ENCODE results near the gene ULK4. TPM values are rescaled to one million over a fixed set of nuclear protein-coding genes. Genes with fewer than 3 reads are reported as not detected.

ULK4 gene
- total and polyA plus RNA-seq, 9 of the 15 experiments (the other 6 are each of a cell fraction or from before 2014, with no cell fraction given) = 3.0 to 5.9 (median 3.5) TPM

DNA sequence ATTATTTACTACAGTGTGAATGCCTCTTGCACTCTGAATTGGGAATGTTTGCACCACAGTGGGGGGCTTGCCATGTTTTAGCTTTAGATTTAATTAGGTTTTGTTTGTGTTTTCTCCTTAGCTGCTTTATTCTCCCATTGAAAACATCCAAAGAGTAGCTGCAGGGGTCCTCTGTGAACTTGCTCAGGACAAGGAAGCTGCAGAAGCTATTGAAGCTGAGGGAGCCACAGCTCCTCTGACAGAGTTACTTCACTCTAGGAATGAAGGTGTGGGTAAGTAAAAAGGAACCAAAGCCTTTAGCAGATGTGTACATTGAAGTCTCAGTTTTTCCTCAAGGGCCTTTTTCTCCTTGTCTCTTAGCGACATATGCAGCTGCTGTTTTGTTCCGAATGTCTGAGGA is 725.7 kb downstream of the ULK4 start (continued):
- TF ChIP-seq, protein P1, sequence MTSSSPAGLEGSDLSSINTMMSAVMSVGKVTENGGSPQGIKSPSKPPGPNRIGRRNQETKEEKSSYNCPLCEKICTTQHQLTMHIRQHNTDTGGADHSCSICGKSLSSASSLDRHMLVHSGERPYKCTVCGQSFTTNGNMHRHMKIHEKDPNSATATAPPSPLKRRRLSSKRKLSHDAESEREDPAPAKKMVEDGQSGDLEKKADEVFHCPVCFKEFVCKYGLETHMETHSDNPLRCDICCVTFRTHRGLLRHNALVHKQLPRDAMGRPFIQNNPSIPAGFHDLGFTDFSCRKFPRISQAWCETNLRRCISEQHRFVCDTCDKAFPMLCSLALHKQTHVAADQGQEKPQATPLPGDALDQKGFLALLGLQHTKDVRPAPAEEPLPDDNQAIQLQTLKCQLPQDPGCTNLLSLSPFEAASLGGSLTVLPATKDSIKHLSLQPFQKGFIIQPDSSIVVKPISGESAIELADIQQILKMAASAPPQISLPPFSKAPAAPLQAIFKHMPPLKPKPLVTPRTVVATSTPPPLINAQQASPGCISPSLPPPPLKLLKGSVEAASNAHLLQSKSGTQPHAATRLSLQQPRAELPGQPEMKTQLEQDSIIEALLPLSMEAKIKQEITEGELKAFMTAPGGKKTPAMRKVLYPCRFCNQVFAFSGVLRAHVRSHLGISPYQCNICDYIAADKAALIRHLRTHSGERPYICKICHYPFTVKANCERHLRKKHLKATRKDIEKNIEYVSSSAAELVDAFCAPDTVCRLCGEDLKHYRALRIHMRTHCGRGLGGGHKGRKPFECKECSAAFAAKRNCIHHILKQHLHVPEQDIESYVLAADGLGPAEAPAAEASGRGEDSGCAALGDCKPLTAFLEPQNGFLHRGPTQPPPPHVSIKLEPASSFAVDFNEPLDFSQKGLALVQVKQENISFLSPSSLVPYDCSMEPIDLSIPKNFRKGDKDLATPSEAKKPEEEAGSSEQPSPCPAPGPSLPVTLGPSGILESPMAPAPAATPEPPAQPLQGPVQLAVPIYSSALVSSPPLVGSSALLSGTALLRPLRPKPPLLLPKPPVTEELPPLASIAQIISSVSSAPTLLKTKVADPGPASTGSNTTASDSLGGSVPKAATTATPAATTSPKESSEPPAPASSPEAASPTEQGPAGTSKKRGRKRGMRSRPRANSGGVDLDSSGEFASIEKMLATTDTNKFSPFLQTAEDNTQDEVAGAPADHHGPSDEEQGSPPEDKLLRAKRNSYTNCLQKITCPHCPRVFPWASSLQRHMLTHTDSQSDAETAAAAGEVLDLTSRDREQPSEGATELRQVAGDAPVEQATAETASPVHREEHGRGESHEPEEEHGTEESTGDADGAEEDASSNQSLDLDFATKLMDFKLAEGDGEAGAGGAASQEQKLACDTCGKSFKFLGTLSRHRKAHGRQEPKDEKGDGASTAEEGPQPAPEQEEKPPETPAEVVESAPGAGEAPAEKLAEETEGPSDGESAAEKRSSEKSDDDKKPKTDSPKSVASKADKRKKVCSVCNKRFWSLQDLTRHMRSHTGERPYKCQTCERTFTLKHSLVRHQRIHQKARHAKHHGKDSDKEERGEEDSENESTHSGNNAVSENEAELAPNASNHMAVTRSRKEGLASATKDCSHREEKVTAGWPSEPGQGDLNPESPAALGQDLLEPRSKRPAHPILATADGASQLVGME (CRISPR knock-in tag; IDR thresholded peaks at IDR 0.05) = no peak
- TF ChIP-seq SP2 (IDR thresholded peaks at IDR 0.05; ENCODE audit: extremely low read depth, low read depth, low read length, poor library complexity, severe bottlenecking) = no peak
- TF ChIP-seq, protein P2, sequence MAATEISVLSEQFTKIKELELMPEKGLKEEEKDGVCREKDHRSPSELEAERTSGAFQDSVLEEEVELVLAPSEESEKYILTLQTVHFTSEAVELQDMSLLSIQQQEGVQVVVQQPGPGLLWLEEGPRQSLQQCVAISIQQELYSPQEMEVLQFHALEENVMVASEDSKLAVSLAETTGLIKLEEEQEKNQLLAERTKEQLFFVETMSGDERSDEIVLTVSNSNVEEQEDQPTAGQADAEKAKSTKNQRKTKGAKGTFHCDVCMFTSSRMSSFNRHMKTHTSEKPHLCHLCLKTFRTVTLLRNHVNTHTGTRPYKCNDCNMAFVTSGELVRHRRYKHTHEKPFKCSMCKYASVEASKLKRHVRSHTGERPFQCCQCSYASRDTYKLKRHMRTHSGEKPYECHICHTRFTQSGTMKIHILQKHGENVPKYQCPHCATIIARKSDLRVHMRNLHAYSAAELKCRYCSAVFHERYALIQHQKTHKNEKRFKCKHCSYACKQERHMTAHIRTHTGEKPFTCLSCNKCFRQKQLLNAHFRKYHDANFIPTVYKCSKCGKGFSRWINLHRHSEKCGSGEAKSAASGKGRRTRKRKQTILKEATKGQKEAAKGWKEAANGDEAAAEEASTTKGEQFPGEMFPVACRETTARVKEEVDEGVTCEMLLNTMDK (IDR thresholded peaks at IDR 0.05; ENCODE audit: borderline replicate concordance, insufficient read depth, low read depth, low read length, poor library complexity, severe bottlenecking) = no peak
- no peak for TF ChIP-seq SMARCC2 (IDR thresholded peaks at IDR 0.05; ENCODE audit: low read depth)
- TF ChIP-seq ZNF77 (CRISPR knock-in tag; IDR thresholded peaks at IDR 0.05) = no peak

Data from K562 (cell line).